K562 (cell line): ENCODE results near the gene KLK3.

Source experiments
- CEBPB ChIP-seq: fragments of 450-650 bp; IDR thresholded peaks from 2 replicates; pipeline ENCODE4 v1.6.1; 2016; ENCODE audit warnings: missing genetic modification characterization, missing compliant biosample characterization
- CHD2 ChIP-seq: IDR thresholded peaks from 2 replicates; pipeline ENCODE4 v1.6.1; 2011; ENCODE audit warnings: low read depth, low read length
- CREB1 ChIP-seq, 2 experiments: sonication (generic) in 1 of 2; formaldehyde crosslinking in 1 of 2; IDR thresholded peaks; 2 replicates each; pipeline versions ENCODE4 v1.6.1 to v1.8.0; 2012 to 2022; ENCODE audit warnings: inconsistent platforms in 1 of 2, mild to moderate bottlenecking in 1 of 2, missing genetic modification reagents in 1 of 2, moderate library complexity in 1 of 2
- NRF1 ChIP-seq, 2 experiments: fragments of 450-650 bp; IDR thresholded peaks in 1 of 2; conservative IDR thresholded peaks in 1 of 2; 2 replicates each; pipeline ENCODE4 v1.6.1; 2014; ENCODE audit warnings: mild to moderate bottlenecking in 2 of 2
- SIN3A ChIP-seq, 2 experiments: fragments of 150-350 bp in 1 of 2; IDR thresholded peaks; 2 replicates each; pipeline ENCODE4 v1.6.1; 2011 to 2016; ENCODE audit warnings: borderline replicate concordance in 2 of 2, low read depth in 2 of 2, low read length in 2 of 2, mild to moderate bottlenecking in 2 of 2, moderate library complexity in 2 of 2; ENCODE audit not compliant: control insufficient read depth in 1 of 2
- STAG1 ChIP-seq: sonication (generic); formaldehyde crosslinking; IDR thresholded peaks from 2 replicates; pipeline ENCODE4 v1.5.0; 2020; ENCODE audit warnings: missing genetic modification reagents, borderline replicate concordance
- ZFP36 ChIP-seq: fragments of 150-350 bp; IDR thresholded peaks from 2 replicates; pipeline ENCODE4 v1.6.1; 2018; ENCODE audit warnings: low read length, low read depth; ENCODE audit not compliant: partially characterized antibody
- ZNF121 ChIP-seq: sonication (generic); formaldehyde crosslinking; conservative IDR thresholded peaks from 2 replicates; pipeline ENCODE4 v1.8.0; 2022; ENCODE audit warnings: missing genetic modification reagents
- TF ChIP-seq, protein P1 (sequence below), 3 experiments: IDR thresholded peaks in 2 of 3; conservative IDR thresholded peaks in 1 of 3; 2 replicates each; pipeline ENCODE4 v1.5.1; 2011 to 2012; ENCODE audit warnings: low read length in 3 of 3, mild to moderate bottlenecking in 3 of 3, control low read depth in 2 of 3, improper control_type of control experiment in 1 of 3, inconsistent platforms in 1 of 3, low read depth in 1 of 3, mixed read lengths in 1 of 3, moderate library complexity in 1 of 3; ENCODE audit not compliant: insufficient read depth in 2 of 3

DNA sequence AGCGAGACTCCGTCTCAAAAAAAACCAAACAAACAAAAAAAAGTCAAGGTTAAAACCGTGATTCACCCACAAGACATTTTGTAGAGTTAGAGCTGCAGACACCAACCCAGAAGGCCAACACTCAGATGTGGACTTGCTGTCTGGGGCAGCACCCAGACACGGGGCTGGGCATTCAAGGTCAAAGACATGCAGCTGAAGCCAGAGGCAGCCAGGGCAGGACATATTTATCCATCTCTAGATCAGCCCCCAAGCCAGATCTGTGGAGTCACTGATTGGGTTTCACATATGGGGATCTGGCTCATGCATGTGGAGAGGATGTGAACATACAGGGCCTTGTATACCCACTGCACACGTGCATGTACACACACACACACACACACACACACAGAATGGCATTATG is 24.9 kb upstream of the KLK3 start:
- no peak for TF ChIP-seq ZFP36
- TF ChIP-seq CHD2 = no peak
- TF ChIP-seq, protein P1, sequence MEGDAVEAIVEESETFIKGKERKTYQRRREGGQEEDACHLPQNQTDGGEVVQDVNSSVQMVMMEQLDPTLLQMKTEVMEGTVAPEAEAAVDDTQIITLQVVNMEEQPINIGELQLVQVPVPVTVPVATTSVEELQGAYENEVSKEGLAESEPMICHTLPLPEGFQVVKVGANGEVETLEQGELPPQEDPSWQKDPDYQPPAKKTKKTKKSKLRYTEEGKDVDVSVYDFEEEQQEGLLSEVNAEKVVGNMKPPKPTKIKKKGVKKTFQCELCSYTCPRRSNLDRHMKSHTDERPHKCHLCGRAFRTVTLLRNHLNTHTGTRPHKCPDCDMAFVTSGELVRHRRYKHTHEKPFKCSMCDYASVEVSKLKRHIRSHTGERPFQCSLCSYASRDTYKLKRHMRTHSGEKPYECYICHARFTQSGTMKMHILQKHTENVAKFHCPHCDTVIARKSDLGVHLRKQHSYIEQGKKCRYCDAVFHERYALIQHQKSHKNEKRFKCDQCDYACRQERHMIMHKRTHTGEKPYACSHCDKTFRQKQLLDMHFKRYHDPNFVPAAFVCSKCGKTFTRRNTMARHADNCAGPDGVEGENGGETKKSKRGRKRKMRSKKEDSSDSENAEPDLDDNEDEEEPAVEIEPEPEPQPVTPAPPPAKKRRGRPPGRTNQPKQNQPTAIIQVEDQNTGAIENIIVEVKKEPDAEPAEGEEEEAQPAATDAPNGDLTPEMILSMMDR (IDR thresholded peaks at IDR 0.05 in 2 of 3, conservative IDR thresholded peaks at IDR 0.05 in 1 of 3; ENCODE audit: insufficient read depth in 2 of 3, low read depth in 1 of 3, low read length in 3 of 3) = no peak
- TF ChIP-seq ZNF121 (CRISPR knock-in tag) = no peak
- TF ChIP-seq STAG1 = no peak
- no peak for TF ChIP-seq CEBPB (tag)
- no peak for TF ChIP-seq SIN3A (IDR thresholded peaks at IDR 0.05; ENCODE audit: borderline replicate concordance in 2 of 2, control insufficient read depth in 1 of 2, low read depth in 2 of 2, low read length in 2 of 2)
- TF ChIP-seq NRF1 (conservative IDR thresholded peaks at IDR 0.05 in 1 of 2, IDR thresholded peaks at IDR 0.05 in 1 of 2) = no peak
- TF ChIP-seq CREB1 (IDR thresholded peaks at IDR 0.05) = no peak
- TF ChIP-seq CREB1 (CRISPR knock-in tag; IDR thresholded peaks at IDR 0.05) = no peak
